GM21528 (cell line): ENCODE data around the gene APEH.

ENCODE experiments used
- ATAC-seq: cut with Tn5 transposase; IDR thresholded peaks from one replicate; pipeline ENCODE4 v1.9.1; 2021; ENCODE audit warnings: mild to moderate bottlenecking, moderate library complexity; ENCODE audit not compliant: unreplicated experiment, low FRiP score

Gene APEH

DNA sequence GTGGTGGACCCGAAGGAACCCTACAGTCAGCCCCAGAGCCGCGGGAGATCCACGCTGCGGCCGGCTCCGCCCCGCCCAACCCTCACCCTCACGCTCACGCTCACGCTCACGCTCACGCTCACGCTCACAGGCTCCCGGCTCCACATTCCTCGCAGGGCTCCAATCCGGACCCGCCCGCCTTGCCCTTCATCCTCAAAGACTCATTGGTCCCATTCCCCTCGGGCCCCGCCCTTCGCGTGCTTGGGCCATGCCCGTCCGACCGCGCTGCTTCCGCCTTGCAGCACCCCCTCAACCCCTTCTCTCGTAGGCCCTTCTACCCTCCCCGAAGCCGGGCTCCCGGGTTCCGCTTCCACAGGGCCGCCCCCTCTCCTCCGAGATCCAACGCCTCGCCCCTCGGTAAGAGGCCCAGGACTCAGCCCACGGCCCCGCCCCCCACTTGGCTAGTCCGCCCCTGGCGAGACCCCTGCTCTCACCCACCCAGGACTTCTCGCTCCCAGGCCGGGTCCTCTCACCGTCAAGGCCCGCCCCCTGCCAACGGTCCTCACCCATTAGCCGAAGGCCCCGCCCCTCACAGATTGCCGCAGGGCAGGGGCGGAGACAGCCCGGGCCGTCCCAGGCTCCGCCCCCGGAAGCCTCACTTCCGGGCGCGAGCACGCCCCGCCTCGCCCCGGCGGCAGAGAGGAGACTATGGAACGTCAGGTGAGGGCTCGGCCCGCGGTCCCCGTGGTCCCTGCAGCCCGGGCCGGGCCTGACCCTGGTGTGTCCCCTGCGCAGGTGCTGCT lies at the start of gene APEH:
Gene APEH (plus strand): TSS at position 637 of the 782 bp plus-strand sequence. CDS start 51 bp downstream, at position 688.
- ATAC-seq: peak; percentile 75

DNA sequence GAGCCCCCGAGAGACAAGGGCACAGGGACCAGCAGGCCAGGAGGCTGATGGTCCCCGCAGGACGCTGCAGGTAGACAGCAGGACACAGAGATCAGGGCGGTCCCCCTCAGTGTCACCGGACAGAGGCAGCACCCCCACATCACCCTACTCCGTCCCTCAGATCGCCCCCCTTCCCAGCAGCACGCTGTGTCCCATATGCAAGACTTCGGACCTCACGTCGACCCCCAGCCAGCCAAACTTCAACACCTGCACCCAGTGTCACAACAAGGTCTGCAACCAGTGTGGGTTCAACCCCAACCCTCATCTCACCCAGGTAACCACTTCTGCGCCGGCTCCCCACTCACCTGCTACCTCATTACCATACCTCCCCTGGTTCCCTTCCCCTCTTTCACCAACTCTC lies 49.1 kb upstream of the APEH start:
- ATAC-seq: no peak

DNA sequence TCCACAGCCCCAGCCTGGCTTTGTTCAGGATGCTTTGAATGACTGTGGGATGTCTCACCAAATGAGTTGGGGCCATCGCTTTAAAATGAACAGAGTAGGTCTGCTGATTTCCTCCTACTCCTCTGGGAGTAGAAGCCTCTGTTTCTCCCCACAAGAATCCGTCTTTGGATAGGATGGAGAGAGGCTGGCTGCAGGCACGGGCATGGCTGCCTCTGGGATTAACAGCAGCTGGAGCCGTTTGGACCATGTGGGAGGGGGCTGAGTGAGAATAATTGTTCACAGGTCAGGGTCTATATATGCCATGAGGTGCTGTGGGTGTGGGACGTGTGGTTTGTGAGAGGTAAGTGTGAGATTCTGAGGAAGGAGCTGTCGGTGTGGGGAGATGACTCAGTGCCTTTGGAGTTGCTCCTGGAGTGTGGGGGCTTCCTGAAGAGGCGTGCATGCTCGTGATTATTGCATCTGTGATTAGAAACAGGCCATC lies 48.0 kb upstream of the APEH start:
- no peak for ATAC-seq

DNA sequence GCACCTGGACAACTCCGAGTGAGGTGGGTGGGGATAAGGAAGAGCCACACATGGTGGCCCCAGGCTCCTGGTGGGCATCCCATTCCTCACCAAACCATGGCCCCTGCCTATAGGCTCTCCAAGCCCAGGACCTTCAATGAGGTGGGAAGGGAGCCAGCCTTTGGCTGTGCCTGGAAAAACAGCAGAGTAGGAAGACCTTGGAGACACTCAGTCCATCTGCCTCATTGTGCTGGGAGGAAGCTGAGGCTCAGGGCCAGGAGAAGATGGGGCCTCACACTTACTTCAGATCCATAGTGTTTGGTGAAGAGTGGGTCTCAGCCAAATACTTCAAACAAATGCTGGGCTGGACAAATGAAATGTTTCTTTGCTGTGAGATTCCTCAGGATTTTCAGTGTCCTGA lies 47.4 kb upstream of the APEH start:
- ATAC-seq: no peak

DNA sequence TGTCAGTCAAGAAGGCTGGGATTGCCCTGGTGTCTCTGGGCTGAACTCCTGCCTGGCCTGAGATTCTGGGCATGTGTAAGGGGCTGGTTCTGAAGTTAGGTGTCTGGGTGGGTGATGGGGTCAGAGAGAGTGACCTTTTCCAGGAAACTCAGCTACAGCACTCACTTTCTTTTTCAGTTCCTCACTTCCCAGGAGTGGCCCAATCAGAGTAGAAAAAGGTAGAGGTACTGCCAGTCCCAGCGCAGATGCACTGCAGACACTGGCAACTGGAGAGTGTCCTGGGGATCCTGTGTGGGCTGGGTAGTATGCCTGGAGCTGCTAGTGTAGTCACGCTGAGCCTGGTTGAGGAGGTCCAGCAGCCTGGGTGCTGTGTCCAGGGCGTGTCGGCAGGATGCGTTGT lies 46.5 kb upstream of the APEH start:
- no peak for ATAC-seq

DNA sequence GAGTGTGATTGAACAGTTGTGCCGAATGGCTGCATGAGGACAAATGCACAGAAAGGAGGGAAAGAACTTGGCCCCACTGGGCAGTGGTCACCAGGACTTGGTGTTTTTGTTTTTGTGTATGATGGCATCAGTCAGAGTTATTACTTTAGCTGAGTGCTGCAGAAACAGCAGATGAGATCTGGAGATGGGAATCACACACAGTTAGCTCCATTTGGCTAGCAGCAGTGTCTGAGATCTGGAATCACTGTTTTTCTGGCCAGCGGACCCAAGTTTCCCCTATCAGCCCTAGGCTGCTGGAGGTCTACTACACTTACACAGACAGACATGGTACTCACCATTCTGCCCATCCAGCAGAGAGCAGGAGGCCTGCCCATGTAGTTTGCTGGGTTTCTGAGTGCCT lies 45.9 kb upstream of the APEH start:
- ATAC-seq: no peak

DNA sequence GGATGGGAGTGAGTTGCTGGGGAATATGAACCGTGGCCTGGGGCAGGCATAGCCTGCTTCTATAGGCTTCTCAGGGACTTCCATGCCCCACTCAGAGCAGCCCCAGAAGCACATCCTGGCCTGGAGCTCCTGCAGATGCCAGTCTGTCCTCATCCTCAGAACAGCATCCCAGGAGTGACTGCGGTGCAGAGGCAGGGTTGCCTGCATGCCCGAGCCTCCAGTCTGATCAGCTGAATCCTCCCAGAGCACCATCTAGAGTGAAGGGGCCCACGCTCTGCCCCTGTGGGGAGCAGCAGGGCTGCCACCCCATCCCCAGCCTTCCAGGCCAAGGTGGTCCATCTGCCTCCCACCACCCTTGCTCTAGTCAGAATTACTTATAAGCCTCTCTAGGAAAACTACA lies 44.7 kb upstream of the APEH start:
- ATAC-seq: no peak

DNA sequence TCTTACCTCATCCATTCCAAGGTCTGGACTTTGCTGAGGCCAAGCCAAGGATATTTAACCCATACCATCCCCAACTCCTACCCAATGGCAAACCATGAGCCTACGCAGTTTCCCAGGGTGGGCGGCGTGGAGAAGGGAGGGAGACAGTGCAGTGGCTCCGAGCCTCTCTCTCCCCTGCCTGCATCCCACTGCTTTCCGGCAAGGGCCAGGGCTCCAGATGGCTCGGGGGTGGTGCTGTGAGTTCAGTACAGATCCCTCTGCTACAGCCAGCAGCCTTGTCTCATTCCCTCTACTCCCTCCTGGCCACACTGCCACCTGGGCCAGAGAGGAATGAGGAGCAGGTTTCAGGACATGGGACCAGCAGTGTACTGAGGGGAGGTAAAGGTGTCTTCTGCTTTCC lies 44.3 kb upstream of the APEH start:
- ATAC-seq: no peak

DNA sequence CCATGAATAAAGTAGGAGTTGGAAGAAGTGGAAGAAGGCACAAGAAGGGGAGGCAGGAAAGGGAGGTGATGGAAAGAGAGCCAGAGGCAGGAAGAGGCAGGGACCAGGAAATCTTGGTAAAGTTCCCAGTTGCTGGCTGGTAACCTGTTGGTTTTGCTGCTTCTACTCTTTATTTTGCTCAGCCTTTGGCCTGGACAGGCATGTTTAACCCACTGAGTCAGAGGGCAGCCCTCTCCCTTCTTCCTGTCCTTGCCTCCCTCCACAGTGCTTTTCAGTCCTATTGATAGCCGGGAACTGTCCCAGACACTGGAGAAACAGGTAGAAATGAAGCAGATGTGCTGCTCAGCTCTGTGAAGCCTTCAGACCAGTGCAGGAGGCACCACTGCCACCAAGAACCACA lies 43.4 kb upstream of the APEH start:
- ATAC-seq: no peak

DNA sequence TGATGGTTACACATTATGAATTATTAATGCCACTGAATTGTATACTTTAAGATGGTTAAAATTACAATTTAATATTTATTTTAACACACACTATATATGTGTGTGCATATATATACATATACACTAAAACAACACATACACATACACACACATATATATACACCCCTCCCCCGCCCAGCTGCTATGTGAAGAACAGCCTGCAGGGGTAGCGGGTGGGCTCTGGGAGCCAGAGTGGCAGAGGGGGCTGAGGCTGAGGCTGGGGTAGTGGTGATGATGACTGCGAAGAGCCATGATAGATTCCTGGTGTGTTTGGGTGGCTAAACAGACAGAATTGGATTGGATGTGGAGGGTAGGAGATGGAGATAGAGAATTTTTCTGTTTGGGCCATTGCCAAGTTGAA lies 39.4 kb upstream of the APEH start:
- ATAC-seq: no peak

DNA sequence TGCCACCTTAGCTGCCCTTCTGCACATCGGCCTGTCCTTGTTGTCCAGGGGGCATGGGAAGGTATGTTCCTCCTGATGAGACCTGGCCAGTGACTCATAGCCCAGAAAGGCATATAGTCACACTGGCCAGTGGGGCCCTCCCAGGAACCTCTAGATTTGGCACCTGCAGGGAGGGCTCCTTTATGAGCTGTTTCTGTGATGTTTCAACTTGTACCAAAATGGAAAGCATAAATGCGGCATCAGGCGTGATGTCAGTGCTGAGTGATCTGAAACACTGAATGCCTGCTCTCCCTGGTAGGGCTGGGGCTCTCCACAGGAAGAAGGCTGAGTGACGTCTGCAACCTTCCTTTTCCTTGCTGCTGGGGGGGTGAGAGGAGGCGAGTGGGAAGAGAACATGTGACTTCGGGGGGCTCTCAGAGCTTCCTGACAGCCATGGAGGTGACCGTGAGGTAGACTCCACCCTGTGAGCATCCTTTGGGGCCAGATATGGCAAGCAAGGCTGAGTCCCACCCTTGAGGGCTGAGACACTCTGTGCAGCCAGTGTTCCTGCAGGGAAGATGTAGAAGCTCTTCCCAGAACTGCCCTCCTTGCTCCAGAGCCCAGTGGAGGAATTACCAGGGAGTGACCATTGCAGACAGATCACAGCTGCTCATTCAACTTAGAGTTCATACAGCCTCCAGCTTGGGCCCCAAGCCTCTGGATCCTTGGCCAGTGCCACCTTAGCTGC lies 37.1 kb upstream of the APEH start:
- no peak for ATAC-seq

DNA sequence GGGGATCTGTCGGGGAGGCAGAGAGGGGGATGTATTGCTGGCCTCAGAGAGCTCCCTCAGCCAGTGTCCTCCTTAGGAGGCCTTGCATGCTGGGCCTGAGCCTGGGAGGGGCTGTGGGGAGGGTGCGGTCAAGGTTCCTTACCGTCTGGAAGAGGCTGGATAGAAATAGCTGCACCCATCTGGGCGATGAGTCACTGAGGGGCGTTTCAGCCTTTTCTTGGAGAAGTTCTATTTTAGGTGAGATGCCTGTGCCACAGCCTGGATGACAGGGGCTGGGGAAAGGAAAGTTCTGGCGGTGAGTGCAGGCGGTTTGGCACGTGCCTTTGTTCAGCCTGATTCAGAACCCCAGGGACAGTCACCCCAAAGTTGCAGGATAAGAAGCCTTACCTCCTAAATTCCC lies 35.7 kb upstream of the APEH start:
- ATAC-seq: no peak

DNA sequence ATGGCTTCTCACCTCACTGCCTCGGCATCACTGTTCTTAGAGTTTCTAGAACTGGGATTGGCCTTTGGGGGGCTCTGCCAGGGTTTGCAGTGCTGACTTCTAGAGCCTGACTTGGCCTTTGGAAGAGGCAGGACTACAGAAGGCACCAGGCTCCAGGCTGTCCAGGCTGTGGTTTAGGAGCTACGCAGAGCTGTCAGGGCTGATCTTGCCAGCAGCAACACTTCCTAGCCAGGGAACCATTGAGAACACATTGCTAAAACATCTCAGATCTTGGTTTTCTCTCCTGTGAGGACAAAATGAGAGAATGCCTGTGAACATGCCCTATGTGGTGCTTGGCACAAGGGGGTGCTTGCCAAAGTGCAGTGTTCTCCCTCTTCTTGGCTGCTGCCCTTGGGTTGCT lies 34.6 kb upstream of the APEH start:
- ATAC-seq: no peak

DNA sequence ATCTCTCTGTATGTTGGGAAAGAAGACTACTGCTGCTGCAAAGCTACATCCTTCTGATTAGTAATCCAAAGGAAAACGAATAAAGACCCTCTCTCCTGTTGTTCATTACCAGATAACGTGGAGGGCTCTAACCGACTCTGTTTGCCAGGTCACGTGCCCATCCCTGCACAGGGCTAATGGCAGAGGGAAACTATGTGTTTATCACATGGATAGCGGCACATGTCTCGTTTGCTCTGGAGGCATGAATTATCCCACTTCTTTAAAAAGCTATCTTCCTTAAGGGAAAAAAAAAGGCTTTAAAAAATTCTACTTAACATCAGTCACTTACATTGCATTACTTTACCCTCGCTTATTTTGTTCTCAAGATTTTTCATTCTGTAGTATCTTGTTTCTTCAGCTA lies 32.9 kb upstream of the APEH start:
- ATAC-seq: no peak

DNA sequence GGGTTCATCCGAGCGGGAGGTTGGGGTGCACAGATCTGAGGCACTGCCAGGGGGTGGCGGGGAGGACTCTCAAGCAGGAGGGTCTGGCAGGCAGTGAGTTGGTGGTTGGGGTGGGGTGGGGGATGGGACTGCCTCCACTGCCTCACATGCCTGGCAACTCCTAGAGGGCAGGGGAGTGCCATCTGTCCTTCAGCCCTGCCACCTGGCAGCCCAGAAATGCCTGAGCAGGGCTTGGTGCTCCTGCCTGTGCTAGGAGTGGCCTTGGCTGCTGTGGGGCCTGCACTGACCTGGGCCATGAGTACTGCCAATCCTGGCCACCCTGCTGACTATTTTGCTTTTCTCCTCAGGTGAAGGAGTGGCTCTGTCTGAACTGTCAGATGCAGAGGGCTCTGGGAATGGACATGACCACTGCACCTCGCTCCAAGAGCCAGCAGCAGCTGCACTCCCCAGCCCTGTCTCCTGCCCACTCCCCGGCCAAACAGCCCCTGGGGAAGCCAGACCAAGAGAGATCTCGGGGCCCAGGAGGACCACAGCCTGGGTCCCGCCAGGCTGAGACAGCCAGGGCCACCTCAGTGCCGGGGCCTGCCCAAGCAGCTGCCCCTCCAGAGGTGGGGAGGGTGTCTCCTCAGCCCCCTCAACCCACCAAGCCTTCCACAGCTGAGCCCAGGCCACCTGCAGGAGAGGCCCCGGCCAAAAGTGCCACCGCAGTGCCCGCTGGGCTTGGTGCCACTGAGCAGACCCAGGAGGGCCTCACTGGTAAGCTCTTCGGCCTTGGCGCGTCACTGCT lies 32.0 kb upstream of the APEH start:
- no peak for ATAC-seq

DNA sequence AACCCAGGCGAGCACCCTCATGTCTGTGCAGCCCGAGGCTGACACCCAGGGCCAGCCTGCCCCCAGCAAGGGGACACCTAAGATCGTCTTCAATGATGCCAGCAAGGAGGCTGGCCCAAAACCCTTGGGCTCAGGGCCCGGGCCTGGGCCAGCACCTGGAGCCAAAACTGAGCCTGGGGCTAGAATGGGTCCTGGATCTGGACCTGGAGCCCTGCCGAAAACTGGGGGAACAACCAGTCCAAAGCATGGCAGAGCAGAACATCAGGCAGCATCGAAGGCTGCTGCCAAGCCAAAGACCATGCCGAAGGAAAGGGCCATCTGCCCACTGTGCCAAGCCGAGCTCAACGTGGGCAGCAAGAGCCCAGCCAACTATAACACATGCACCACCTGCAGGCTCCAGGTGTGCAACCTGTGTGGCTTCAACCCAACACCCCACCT lies 31.4 kb upstream of the APEH start:
- no peak for ATAC-seq

DNA sequence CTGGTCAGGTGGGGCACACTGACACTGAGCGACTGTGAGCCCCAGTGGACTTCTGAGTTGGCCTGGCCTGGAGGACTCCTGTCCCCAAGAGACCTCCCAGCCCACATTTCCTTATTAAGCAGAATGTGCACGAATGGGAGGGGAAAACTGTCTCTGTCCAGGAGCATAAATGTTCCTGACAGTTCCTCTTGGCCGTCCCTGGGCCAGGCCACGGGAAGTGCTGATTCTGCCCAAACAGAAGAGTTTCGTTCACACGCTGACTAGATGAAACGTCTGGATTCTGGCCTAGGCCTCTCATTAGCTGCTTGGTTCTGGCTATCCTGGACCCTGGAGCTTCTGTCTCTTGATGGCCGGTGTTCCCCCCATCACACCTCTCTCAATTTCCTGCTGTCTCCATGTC lies 29.5 kb upstream of the APEH start:
- no peak for ATAC-seq

DNA sequence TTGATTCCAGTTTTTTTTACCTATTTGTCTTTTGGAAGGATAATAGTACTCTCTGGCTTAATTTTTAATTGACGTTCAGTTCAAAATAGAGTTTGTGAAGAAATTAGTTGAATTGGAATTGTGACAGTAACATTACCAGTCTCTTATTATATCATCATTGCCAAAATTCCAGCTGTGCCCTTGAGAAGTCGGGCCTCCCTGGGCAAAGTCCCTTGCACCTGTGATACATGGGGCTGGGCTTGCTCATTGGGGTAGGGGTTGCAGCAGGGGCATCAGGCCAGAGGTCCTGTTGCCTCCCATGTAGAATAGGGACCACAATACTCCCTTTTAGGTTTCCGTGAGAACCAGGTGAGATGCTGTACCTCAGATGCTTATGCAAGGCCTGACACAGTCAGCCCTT lies 27.9 kb upstream of the APEH start:
- no peak for ATAC-seq

DNA sequence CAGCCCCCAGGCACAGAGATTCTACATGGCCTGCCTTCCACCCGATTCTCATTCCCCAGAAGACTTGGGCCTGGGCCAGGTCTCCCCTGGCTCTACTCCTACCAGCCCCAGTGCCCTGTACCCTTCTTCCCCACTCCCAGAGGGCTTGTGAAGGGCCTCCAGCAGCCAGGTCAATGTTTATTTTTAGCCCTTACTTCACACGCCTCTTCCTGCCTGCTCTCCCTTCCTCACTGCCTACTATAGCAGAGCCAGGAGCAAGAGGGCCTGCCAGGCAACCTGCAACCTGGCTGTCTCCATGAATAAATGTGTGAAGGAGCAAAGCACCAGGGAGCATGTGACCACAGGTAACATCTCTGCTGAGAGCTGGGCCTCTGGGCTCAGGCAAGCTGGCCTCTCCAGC lies 26.4 kb upstream of the APEH start:
- ATAC-seq: no peak

DNA sequence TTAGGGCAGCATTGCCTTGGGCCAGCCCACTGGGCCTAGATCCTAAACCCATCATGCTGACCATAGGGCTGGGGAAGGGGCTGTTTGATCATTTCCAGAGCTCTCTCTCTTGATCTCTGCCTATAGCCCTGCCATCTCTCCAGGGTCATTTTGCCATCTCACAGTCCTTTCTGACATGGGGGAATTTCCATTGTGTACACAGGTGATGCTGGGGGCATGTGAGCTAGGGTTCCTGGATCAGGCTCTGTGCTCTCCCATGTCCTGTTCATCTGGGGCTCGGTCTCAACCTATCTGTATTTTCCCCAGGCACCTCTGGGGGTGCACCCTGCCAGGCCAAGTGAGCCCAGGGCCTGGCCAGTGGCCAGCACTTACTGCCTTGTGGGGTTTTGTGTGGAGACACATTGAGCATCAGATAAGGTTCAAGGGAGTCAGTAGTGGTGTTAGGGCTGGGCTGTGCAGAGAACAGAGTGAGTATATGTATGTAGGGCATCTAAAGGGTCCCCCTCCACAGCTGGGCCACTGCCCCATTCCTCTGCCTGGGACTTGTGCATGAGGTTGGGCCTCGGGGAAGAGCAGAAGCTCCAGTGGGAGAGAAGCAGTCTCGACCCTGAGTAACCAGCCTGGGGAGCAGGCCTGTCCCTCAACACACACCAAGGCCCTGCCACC lies 25.7 kb upstream of the APEH start:
- no peak for ATAC-seq

DNA sequence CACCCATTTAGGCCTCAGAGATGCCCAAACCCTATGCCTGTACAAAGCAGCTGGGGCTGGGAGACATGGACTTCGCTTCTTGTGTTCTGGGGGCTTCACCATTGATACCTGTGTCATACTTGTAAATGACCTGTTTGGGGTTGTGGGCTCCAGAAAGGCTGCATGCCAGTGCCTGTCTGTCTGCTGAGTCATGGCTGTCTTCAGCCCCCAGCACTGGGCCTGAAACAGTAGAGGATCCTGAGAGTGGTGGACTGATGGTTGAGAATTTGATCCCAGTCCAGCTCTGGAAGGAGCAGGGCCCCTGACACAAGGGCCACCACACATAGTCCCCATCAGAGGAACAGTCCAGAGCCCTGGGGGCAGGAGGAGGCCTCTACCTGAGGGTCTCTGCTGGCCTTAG lies 24.6 kb upstream of the APEH start:
- ATAC-seq: no peak
